ENCODE results near the gene CLIC4. TPM values are rescaled to one million over a fixed set of nuclear protein-coding genes. Genes with fewer than 3 reads are reported as not detected.

Gene CLIC4
- total RNA-seq, 1 experiment from 2014 or later: 230 TPM

DNA sequence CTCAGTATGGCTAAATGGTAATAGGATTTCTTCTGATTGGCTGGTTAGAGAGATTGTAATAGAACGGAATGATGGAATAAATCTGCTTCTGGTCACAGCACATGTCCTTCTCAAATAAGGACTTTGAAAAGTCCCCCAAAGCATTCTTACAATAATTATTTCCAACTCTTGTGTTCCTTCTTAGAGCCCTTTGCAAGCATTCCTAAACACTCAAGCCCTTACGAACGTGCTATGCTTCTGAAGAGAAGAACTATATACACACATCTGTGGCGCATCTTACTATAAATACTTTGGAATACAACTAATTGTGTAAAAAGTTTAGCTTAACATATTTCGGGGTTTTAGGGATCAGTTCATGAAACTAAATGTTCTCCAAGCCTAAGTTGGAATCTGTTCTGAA is 25.6 kb downstream of the CLIC4 start:
- Histone ChIP-seq H3K27ac (ENCODE audit: insufficient read length, low read depth, low read length) (no peak overlapping the region), H2BK120ac (ENCODE audit: low read depth, low read length, poor library complexity, severe bottlenecking) (no peak overlapping the region), H2BK15ac (ENCODE audit: low read depth, low read length) (no peak overlapping the region), H4K91ac (ENCODE audit: insufficient read length, low read depth, low read length) (no peak overlapping the region), H2BK5ac (ENCODE audit: insufficient read length, low read length) (no peak overlapping the region), H3K23ac (ENCODE audit: insufficient read length, low read depth, low read length) (no peak overlapping the region), H2AFZ (ENCODE audit: low read length) (no peak overlapping the region), H4K5ac (ENCODE audit: insufficient read length, low read depth, low read length) (no peak overlapping the region), H3K56ac (ENCODE audit: insufficient read length, low read depth, low read length) (no peak overlapping the region), H3K18ac (ENCODE audit: insufficient read length, low read depth, low read length) (no peak overlapping the region), H3K14ac (ENCODE audit: insufficient read depth, low read length) (no peak overlapping the region), H2BK20ac (ENCODE audit: low read depth, low read length, poor library complexity, severe bottlenecking) (no peak overlapping the region), H3K79me2 (ENCODE audit: insufficient read depth, low read length) (peaks cover 23% of the 10 kb centered on the region), H3K9me3 (ENCODE audit: control insufficient read depth, low read depth, low read length) (no peaks in the 10 kb centered on the region), H3K23me2 (ENCODE audit: insufficient read length, low read depth, low read length, poor library complexity, severe bottlenecking) (no peaks in the 10 kb centered on the region), H2AK5ac (ENCODE audit: insufficient read length, low read length) (no peak overlapping the region), H3K4ac (ENCODE audit: low read depth, low read length) (no peak overlapping the region), H3K4me1 (ENCODE audit: insufficient read depth, low read length) (no peaks in the 10 kb centered on the region), H3K9ac (ENCODE audit: extremely low read depth, insufficient read length, low read length) (no peak overlapping the region), H4K20me1 (ENCODE audit: control insufficient read depth, insufficient read depth, insufficient read length) (no peaks in the 10 kb centered on the region), H3T11ph (ENCODE audit: low read length) (no peak overlapping the region), H4K8ac (replicated peaks; ENCODE audit: insufficient read length, low read depth, low read length) (no peak overlapping the region), H3K79me1 (ENCODE audit: insufficient read depth, low read depth, low read length, poor library complexity, severe bottlenecking) (peaks cover 3% of the 10 kb centered on the region), H3K27me3 (ENCODE audit: insufficient read depth, low read length) (no peaks in the 10 kb centered on the region), H3K4me2 (ENCODE audit: insufficient read depth, insufficient read length, low read length) (no peak overlapping the region), H2BK12ac (ENCODE audit: insufficient read length, low read depth, low read length) (no peak overlapping the region)
- DNase-seq: no peak
- no peaks in the 10 kb centered on the region; a peak in 1 of 5 replicates for H3K9me3 Mint-ChIP-seq
- TF ChIP-seq CTCF (conservative IDR thresholded peaks at IDR 0.05): no peak
- no peak overlapping the region; a peak in 2 of 7 replicates for H3K27ac Mint-ChIP-seq
- no peaks in the 10 kb centered on the region for H3K27me3 Mint-ChIP-seq (ENCODE audit: low read depth)
- peaks cover 9 to 14% of the 10 kb centered on the region in 2 experiments; a peak in 3 of 4 replicates for H3K4me1 Mint-ChIP-seq
- WGBS (ENCODE audit: extremely low coverage, insufficient read length, low lambda C conversion rate): no CpG with 5 or more reads among the region's 5 CpGs
- H3K4me3 Mint-ChIP-seq: no peak overlapping the region
- H3K36me3 Mint-ChIP-seq (ENCODE audit: insufficient read depth in 1 of 3, low read depth in 3 of 3): peaks cover 2 to 7% (median 5%) of the 10 kb centered on the region in 3 experiments; a peak in 4 of 7 replicates

Data from H9 (cell line).